B cell (primary cell): ENCODE results near the gene LRRC75B. TPM values are rescaled to one million over a fixed set of nuclear protein-coding genes. Genes with fewer than 3 reads are reported as not detected.

Experiments used
- ATAC-seq: fragments of 200-7000 bp; cut with Tn5 transposase; one replicate; pipeline ENCODE4 v1.10.0; 2021; ENCODE audit warnings: low read depth, mild to moderate bottlenecking, moderate number of reproducible peaks, moderate library complexity
- CTCF ChIA-PET: fragments of 350-600 bp; sonication (Branson Sonifier 250); formaldehyde crosslinking; loops from one replicate; lab custom pipeline; 2021; ENCODE audit warnings: antibody characterized with exemption, inconsistent platforms; lab: Charles Lee
- POLR2A ChIA-PET: fragments of 350-600 bp; sonication (Branson Sonifier 250); formaldehyde crosslinking; loops from one replicate; lab custom pipeline; 2021; ENCODE audit warnings: antibody characterized with exemption; lab: Charles Lee
- DNase-seq: peaks from one replicate; pipeline ENCODE4 v3.0.0; 2013
- H2AFZ ChIP-seq: 2 replicates; pipeline ENCODE4 v1.6.1; 2012; ENCODE audit warnings: mild to moderate bottlenecking, low read depth, low read length; ENCODE audit not compliant: insufficient read depth, poor library complexity, severe bottlenecking
- H3K27ac ChIP-seq, 2 donors: 1 replicate in 1 of 2; 2 replicates in 1 of 2; pipeline ENCODE4 v1.5.1; 2012 to 2013; ENCODE audit warnings: low read length in 2 of 2, mild to moderate bottlenecking in 2 of 2, moderate library complexity in 1 of 2
- H3K27me3 ChIP-seq, 4 experiments: fragments of 200-600 bp in 1 of 4; sonication (generic) in 1 of 4; replicated peaks in 1 of 4; 1 replicate in 2 of 4; 2 replicates in 2 of 4; pipeline versions ENCODE4 v1.6.1 to v1.7.0; 2013 to 2016; ENCODE audit warnings: low read length in 3 of 4, mild to moderate bottlenecking in 2 of 4, mixed read lengths in 1 of 4, moderate library complexity in 1 of 4; ENCODE audit not compliant: insufficient read depth in 4 of 4, control insufficient read depth in 3 of 4; ENCODE audit errors: control extremely low read depth in 1 of 4
- H3K36me3 ChIP-seq, 2 experiments: replicated peaks in 1 of 2; 1 replicate in 1 of 2; 2 replicates in 1 of 2; pipeline versions ENCODE4 v1.6.1 to v1.7.1; 2013; ENCODE audit warnings: low read length in 1 of 2; ENCODE audit not compliant: insufficient read depth in 2 of 2, control insufficient read depth in 1 of 2; ENCODE audit errors: control extremely low read depth in 1 of 2, extremely low read depth in 1 of 2
- H3K4me1 ChIP-seq, 2 donors: fragments of 200-600 bp in 1 of 2; sonication (generic) in 1 of 2; 1 replicate in 1 of 2; 2 replicates in 1 of 2; pipeline versions ENCODE4 v1.5.1 to v1.6.1; 2013 to 2017; ENCODE audit warnings: low read length in 2 of 2; ENCODE audit not compliant: control insufficient read depth in 2 of 2, insufficient read depth in 2 of 2
- H3K4me2 ChIP-seq: replicated peaks from 2 replicates; pipeline ENCODE3; 2012; ENCODE audit warnings: mild to moderate bottlenecking, low read depth, low read length; ENCODE audit not compliant: poor library complexity, severe bottlenecking
- H3K4me3 ChIP-seq, 5 experiments: fragments of 200-600 bp in 1 of 5; sonication (generic) in 1 of 5; 1 replicate in 3 of 5; 2 replicates in 2 of 5; pipeline versions ENCODE4 v1.5.1 to v1.7.0; 2011 to 2016; ENCODE audit warnings: low read length in 4 of 5, mild to moderate bottlenecking in 4 of 5, low read depth in 2 of 5, control low read depth in 1 of 5, moderate library complexity in 1 of 5; ENCODE audit not compliant: insufficient read depth in 1 of 5; ENCODE audit errors: control extremely low read depth in 1 of 5, extremely low read depth in 1 of 5
- H3K79me2 ChIP-seq: fragments of 200-600 bp; sonication (generic); one replicate; pipeline ENCODE4 v1.6.0; 2016; ENCODE audit warnings: low read length; ENCODE audit not compliant: control insufficient read depth, insufficient read depth
- H3K9ac ChIP-seq: fragments of 200-600 bp; sonication (generic); 2 replicates; pipeline ENCODE4 v1.6.1; 2017; ENCODE audit warnings: mild to moderate bottlenecking, low read length, moderate library complexity
- H3K9me3 ChIP-seq, 3 donors: one replicate each; pipeline versions ENCODE4 v1.6.1 to v1.7.1; 2013; ENCODE audit warnings: low read length in 2 of 3; ENCODE audit not compliant: control insufficient read depth in 2 of 3, insufficient read depth in 1 of 3; ENCODE audit errors: control extremely low read depth in 1 of 3
- H4K20me1 ChIP-seq: 2 replicates; pipeline ENCODE4 v1.6.0; 2012; ENCODE audit warnings: mild to moderate bottlenecking, low read length; ENCODE audit not compliant: insufficient read depth, control insufficient read depth, poor library complexity, severe bottlenecking
- H3K27ac Mint-ChIP-seq: one replicate; pipeline ENCODE4 v1.8.0; 2021; ENCODE audit warnings: mixed read lengths
- H3K27me3 Mint-ChIP-seq: one replicate; pipeline ENCODE4 v1.8.0; 2021; ENCODE audit warnings: mixed read lengths
- H3K4me1 Mint-ChIP-seq: one replicate; pipeline ENCODE4 v1.8.0; 2021; ENCODE audit warnings: mixed read lengths
- H3K4me3 Mint-ChIP-seq: one replicate; pipeline ENCODE4 v1.8.0; 2021; ENCODE audit warnings: mixed read lengths
- H3K9me3 Mint-ChIP-seq: one replicate; pipeline ENCODE4 v1.8.0; 2022; ENCODE audit warnings: mixed read lengths; ENCODE audit not compliant: insufficient read depth
- CTCF ChIP-seq: fragments of 200-600 bp; IDR thresholded peaks from one replicate; pipeline ENCODE4 v1.8.0; 2022; ENCODE audit warnings: antibody characterized with exemption, mild to moderate bottlenecking
- EZH2 ChIP-seq: IDR thresholded peaks from 2 replicates; pipeline ENCODE4 v1.6.1; 2012; ENCODE audit warnings: borderline replicate concordance, low read depth, mild to moderate bottlenecking, moderate library complexity, low read length; ENCODE audit not compliant: insufficient read depth, poor library complexity, severe bottlenecking
- WGBS: methylation state at CpG from one replicate; pipeline ENCODE4 v1.1.5; 2013; ENCODE audit warnings: missing lambda C conversion rate; ENCODE audit not compliant: insufficient coverage; 5-methylcytosine and 5-hydroxymethylcytosine counted together
- intact Hi-C: fragments of 100-400 bp; cut with micrococcal nuclease; formaldehyde crosslinking; loops from one replicate; pipeline ENCODE4 v1.10.0; 2022
- polyA plus RNA-seq: library from polyadenylated mRNA; depleted of rRNA; stranded (reverse); fragments of >200 nt; gene quantifications from 2 replicates; pipeline ENCODE4 v1.2.3, GENCODE V29; 2012
- total RNA-seq, 2 donors: library from RNA; stranded (reverse); fragments of 120-200 nt in 1 of 2; gene quantifications; 1 replicate in 1 of 2; 2 replicates in 1 of 2; pipeline versions ENCODE4 v1.2.3 to v1.2.4, GENCODE V29; 2013 to 2022

Gene LRRC75B
- total and polyA plus RNA-seq, 2 donors (not counting 1 experiment from before 2014, with no cell fraction given) = 1.3 to 3.1 TPM

GRCh38 chr22:24541681-24542515, 51.0 kb downstream of the LRRC75B start:
- H3K27ac Mint-ChIP-seq = peak overlapping the region; percentile 63
- Histone ChIP-seq H3K9ac (peak overlapping the region; percentile 23), H2AFZ (no peak overlapping the region), H4K20me1 (peaks cover 84% of the 10 kb centered on the region), H3K27ac (peak overlapping the region; percentile 29 to 71), H3K36me3 (peaks cover 2 to 81% of the 10 kb centered on the region in 2 experiments), H3K4me2 (peak overlapping the region; percentile 62), H3K4me1 (peaks cover 17 to 39% of the 10 kb centered on the region in 2 donors), H3K4me3 (no peak overlapping the region), H3K9me3 (no peaks in the 10 kb centered on the region), H3K79me2 (peaks cover 43% of the 10 kb centered on the region), H3K27me3 (no peaks in the 10 kb centered on the region)
- no peak for DNase-seq
- intact Hi-C loops = no loop called here
- ATAC-seq = peak; percentile 39
- H3K4me3 Mint-ChIP-seq = no peak overlapping the region
- no peaks in the 10 kb centered on the region for H3K9me3 Mint-ChIP-seq
- no peak for TF ChIP-seq CTCF
- no peak for TF ChIP-seq EZH2
- WGBS = 51% methylated on average over 4 of the region's 6 CpGs
- POLR2A ChIA-PET = interaction anchor here (0.5 kb wide), 1 partner anchor 55 kb away, joined by 5 read pairs; no protein-coding TSS in a partner anchor
- H3K4me1 Mint-ChIP-seq = peaks cover 44% of the 10 kb centered on the region
- no peaks in the 10 kb centered on the region for H3K27me3 Mint-ChIP-seq
- CTCF ChIA-PET = interaction anchor here (1.2 to 1.6 kb wide), 4 partner anchors 12 to 18 kb away, joined by 3 to 5 read pairs (median 4); no protein-coding TSS in a partner anchor

GRCh38 chr22:24540470-24540869, 52.4 kb downstream of the LRRC75B start:
- Histone ChIP-seq H3K4me3 (no peak overlapping the region), H3K9me3 (no peaks in the 10 kb centered on the region), H2AFZ (no peak overlapping the region), H3K27ac (peak overlapping the region in 1 of 2 donors; percentile 4), H4K20me1 (peaks cover 70% of the 10 kb centered on the region), H3K36me3 (peaks cover 0 to 75% of the 10 kb centered on the region in 2 experiments), H3K4me2 (no peak overlapping the region), H3K79me2 (peaks cover 33% of the 10 kb centered on the region), H3K4me1 (peaks cover 17 to 39% of the 10 kb centered on the region in 2 donors), H3K27me3 (no peaks in the 10 kb centered on the region), H3K9ac (no peak overlapping the region)
- DNase-seq = no peak
- intact Hi-C loops = no loop called here
- H3K9me3 Mint-ChIP-seq = no peaks in the 10 kb centered on the region
- ATAC-seq = no peak
- no peak overlapping the region for H3K4me3 Mint-ChIP-seq
- ChIA-PET CTCF (interaction anchor here (0.7 to 2.0 kb wide), 2 partner anchors 15 to 38 kb away, joined by 3 to 5 read pairs; no protein-coding TSS in a partner anchor), POLR2A (no interaction called here)
- H3K27me3 Mint-ChIP-seq = no peaks in the 10 kb centered on the region
- H3K27ac Mint-ChIP-seq = peak overlapping the region; percentile 32
- 96% methylated on average over 2 of the region's 2 CpGs for WGBS
- H3K4me1 Mint-ChIP-seq = peaks cover 41% of the 10 kb centered on the region
- TF ChIP-seq EZH2 = no peak
